Suppressor macrophage treated with lipopolysaccharide for 1 hour (primary cell): Measurements from ENCODE around the gene OSGEPL1.
A peak's percentile ranks its signal among the peaks of the same experiment; 100 is the strongest.
"Not testable (repeated sequence)": the region's sequence is repeated elsewhere in the genome, so short reads cannot be mapped to it uniquely, and the experiment has no call there.

Experiments used
- DNase-seq, 3 donors: peaks; one replicate each; pipeline ENCODE4 v3.0.0-alpha.2; 2020 to 2022

The OSGEPL1 gene

GRCh38 chr2:189729430-189729829 lies 33.2 kb downstream of the OSGEPL1 start:
- DNase-seq = no peak

GRCh38 chr2:189726849-189727248 lies 35.7 kb downstream of the OSGEPL1 start:
- DNase-seq = no peak

- no peak for DNase-seq
These were observed 36.3 kb downstream of the OSGEPL1 start for GRCh38 chr2:189726271-189726670.

GRCh38 chr2:189723192-189723591 lies 39.4 kb downstream of the OSGEPL1 start:
- no peak for DNase-seq

GRCh38 chr2:189719571-189719970 lies 43.0 kb downstream of the OSGEPL1 start:
- peak; percentile 15 to 45 (median 39) for DNase-seq

- not testable (repeated sequence) for DNase-seq
These were observed 45.0 kb downstream of the OSGEPL1 start for GRCh38 chr2:189717593-189717992.

- no peak for DNase-seq
These were observed 52.9 kb downstream of the OSGEPL1 start for GRCh38 chr2:189709501-189710221.

- no peak for DNase-seq
These were observed 60.5 kb downstream of the OSGEPL1 start for GRCh38 chr2:189702071-189702470.

GRCh38 chr2:189700681-189701080 lies 61.9 kb downstream of the OSGEPL1 start:
- no peak for DNase-seq

- peak; percentile 64 to 79 (median 78) for DNase-seq
These were observed 64.3 kb downstream of the OSGEPL1 start for GRCh38 chr2:189698020-189698887.
